ENCODE measurements around the gene PHOSPHO1.
A peak's percentile ranks its signal among the peaks of the same experiment; 100 is the strongest.

Gene PHOSPHO1

DNA sequence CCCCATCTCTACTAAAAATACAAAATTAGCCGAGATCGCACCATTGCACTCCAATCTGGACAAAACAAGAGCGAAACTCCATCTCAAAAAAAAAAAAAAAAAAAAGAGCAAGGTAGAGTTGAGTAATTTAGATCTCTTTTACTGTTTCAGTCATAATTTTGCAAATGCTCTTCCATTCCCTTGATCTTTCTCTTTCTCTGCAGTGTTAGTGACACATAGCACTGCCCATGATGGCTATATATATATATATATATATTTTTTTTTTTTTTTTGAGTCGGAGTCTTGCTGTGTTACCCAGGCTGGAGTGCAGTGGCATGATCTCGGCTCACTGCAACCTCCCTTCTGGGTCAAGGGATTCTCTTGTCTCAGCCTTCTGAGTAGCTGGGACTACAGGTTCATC lies 12.2 kb upstream of the PHOSPHO1 start:
- DNase-seq (ENCODE audit: low spot score) = no peak

DNA sequence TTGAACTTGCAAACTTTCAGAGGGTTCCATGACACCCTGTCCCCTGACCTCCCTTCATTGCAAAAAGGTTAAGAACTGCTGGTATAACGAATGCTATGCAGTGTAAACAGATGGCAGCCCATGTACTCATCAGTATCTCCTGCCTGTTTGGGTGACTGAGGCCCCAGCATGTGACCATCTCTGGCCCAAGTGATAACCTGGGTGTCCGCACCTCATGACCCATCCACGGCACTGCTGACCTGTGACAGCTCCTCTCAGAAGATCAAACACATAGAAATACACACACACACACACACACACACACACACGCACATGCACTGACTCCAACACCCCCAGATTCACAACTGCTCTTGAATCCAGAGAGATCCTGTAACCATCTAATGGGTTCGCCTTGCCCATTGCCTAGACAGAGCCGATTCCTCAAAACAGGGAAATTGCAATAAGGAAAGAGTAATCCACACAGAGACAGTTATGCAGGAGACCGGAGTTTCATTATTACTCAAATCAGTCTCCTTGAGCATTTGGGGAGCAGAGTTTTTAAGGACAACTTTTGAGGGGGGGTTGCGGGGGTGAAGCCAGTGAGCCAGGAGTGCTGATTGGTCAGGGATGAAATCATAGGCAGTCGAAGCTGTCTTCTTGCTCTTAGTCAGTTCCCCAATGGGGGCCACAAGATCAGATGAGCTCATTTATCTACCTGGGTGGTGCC lies 11.3 kb upstream of the PHOSPHO1 start:
- no peak for DNase-seq (ENCODE audit: low spot score)

DNA sequence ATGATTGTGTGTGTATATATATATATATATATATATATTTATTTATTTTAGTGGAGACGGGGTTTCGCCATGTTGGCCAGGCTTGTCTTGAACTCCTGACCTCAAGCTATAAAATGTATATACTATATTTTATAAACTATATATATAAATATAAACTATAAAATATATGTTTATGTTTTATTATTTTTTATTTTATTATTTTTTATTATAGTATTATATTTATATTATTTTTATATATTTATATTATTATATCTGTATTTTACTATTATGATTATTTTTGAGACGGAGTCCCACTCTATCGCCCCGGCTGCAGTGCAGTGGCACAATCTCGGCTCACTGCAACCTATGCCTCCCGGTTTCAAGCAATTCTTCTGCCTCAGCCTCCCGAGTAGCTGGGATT lies 10.5 kb upstream of the PHOSPHO1 start:
- no peak for DNase-seq (ENCODE audit: low spot score)

DNA sequence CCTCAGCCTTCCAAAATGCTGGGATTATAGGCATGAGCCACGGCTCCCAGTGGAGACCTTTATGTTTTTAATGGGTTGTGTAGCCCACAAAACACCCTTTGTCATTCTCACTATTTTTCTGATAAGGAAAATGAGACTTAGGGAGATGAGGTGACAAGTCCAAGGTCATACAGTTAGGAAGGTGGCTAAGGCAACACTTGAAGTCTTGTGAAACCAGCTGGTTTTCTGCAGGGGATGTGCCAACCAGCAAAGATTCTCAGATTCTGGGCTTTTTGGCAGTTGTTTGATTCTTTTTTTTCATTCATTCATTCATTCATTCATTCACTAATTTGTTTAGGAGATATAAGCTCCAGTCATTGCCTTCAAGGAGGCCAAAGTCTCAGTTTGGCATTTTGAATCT lies 10.0 kb upstream of the PHOSPHO1 start:
- no peak for DNase-seq (ENCODE audit: low spot score)

DNA sequence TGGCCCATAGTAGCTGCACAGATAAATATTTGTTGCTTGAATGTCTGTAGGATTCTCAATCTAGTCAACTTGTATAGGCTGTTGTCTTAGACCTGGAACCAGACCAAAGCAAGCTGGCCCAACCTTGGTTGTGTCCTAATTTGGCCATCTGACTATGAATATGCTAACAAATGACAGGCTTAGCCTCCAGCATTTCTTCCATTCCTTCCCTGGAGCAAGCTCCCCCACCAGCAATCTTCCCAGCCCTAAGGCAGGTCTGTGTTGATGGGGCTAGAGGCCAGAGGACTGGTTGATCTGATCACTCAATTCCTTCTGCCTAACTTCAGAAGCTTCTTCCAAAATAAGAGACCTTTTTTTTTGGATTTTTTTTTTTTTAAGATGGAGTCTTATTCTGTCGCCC lies 9.4 kb upstream of the PHOSPHO1 start:
- no peak for DNase-seq (ENCODE audit: low spot score)

DNA sequence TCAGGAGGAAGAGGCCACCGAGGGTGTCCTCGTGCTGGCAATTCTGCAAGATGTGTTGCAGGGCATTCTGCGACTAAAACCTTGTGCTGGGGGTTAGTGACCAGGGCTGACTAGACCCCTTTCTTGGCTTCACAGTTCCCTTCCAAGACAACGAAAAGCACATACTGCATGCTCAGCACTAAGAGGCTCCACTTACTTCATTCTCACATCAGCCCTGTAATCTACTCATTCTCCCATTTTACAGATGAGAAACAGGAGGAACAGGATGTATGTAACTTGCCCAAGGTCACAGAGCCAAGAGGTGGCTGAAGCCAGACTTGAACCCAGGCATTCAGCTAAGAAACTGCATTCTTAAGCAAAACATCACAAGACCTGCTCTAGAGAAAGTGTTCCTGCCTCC lies 5.3 kb upstream of the PHOSPHO1 start:
- DNase-seq (ENCODE audit: low spot score) = no peak

DNA sequence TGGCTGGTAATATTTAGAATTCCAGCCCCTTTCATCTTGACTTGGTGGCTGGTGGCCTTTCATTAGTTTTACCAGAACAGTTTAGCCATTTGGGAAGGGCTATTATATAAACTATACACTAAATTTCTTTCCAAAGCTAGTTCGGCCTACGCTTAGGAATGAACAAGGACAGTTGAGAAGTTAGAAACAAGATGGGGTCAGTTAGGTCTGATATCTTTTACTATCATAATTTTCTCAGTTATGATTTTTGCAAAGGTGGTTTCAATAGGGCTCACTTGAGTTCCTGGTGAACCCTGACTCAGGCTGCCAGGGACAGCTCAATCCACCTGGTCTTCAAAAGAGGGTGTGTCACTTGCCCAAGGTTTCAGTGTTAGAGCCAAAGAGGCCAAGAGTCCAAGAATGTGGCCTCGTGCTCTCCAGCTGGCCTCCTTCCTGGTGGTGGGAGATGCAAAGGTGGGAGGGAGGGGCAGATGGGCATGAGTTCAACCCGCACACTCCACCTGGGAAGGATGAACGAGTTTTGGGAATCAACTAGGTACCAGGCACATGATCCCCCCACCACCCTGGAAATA lies 4.0 kb upstream of the PHOSPHO1 start:
- DNase-seq (ENCODE audit: low spot score) = no peak

DNA sequence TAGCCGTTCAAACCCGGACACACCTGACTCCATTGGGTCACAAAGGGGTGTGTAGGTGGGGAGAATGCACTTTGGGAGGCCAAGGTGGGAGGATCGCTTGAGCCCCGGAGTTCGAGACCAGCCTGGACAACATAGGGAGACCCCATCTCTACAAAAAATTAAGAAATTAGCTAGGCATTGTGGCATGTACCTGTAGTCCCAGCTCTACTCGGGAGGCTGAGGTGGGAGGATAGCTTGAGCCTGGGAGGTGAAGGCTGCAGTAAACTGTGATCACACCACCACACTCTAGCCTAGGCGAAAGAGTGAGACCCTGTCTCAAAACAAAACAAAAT lies 942 bp upstream of the PHOSPHO1 start:
- no peak for DNase-seq (ENCODE audit: low spot score)

DNA sequence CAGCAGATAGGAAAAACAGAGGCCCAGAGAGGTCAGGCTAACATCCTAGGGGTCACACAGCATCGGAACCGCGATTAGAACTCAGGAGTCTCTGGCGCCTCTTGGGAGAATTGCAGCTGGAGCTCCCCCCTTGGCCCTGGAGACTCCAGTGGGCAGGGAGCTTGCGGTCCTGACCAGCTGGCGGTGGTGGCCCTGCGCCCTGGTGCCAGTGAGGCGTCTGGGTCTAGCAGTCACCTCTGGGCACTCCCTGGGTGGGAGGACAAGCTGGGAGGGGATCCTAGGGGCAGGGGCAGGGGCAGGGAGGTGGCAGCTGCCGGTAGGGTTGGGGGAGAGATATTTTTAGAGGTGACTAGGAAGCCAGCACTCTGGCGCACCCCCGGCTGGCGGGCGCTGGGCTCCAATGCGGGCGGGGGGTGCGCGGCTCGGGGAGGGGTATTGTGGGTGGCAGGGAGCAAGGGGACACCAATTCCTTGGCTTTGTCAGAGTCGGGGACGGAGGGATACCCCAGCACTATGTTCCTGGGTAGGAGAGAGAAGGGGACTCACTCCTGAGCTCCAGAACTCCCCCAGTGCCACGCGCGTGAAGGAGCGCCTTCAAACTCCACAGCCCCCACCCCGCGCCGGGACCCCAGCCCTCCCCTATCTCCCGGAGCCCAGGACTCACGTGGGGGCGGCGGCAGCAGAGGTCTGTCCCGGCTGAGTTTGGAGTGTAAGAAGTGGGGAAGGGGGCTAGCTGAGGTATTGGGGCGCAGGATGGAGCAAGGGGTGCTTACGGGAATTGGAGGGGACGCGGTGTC lies 584 bp downstream of the PHOSPHO1 start:
- no peak for DNase-seq (ENCODE audit: low spot score)

DNA sequence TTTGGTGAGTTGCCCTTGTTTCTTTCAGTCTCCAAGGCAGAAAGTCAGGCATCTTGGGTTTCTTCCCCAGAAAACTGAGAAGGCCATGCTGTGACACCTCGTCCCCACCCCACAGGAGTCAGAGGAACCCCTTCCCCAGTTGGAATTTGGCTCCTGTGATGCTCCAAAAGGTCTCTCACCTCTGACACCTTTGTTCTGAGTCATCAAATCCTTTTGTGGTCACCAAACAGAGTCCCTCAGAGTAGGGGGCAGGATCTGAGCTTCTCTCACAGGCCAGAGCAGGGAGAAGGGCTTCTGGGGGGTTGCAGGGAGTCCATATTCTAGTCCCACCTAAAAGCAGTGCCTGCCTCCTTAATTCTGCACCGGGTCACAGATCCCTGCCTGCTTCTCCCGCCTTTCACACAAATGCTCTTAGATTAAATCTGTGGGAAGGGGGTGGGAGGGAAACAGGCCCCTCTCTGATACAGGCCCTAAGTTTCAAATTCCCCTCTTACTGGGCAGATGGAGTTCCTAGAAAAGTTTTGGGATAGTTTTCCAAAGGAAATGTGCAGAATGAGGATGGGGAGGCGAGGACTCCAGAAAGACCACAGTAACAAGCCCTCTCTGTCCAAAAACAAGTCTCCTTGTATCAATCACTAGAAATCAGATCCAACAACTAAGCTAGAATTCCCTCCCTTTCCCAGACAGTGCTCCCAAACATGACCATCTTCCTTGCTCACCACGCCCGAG lies 1.3 kb downstream of the PHOSPHO1 start:
- no peak for DNase-seq (ENCODE audit: low spot score)

DNA sequence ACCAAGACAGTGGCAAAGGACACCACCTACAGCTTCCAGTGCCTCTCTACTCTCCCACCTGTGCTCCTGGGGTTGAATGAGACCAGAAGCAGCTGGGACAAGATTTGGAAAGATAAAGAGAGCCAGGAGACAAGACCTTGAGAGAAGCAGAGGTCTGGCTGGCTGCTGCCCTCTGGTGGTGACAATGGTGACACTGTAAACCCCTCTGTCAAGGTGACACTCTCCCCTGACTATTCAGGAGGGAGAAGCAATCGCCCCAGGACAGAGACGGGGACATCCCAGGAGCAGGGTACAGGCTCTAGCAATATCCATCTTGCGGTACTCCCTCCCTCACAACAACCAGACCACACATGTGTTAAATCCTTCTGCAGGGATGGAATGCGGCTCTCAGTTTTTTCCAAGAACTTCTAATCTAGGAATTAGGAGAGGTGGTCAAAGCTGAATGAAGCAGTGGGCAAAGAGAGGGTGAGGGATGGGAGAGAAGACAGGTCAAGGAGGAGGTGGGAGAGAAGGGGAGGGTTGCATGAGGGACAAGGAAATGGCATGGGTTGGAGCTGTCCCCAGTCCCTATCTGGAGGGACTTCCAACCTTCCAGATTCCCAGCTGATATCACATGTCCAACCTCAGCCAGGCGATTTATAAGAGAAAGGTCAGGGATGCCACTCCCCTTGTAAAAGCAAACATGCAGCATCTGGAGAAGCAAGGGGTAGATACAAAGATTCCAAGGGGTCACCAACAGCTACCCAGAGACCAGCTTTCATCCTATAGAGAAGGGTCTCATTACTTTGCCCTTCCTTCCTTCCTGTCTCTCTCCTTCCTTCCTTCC lies 2.9 kb downstream of the PHOSPHO1 start:
- DNase-seq (ENCODE audit: low spot score) = peak; percentile 84

DNA sequence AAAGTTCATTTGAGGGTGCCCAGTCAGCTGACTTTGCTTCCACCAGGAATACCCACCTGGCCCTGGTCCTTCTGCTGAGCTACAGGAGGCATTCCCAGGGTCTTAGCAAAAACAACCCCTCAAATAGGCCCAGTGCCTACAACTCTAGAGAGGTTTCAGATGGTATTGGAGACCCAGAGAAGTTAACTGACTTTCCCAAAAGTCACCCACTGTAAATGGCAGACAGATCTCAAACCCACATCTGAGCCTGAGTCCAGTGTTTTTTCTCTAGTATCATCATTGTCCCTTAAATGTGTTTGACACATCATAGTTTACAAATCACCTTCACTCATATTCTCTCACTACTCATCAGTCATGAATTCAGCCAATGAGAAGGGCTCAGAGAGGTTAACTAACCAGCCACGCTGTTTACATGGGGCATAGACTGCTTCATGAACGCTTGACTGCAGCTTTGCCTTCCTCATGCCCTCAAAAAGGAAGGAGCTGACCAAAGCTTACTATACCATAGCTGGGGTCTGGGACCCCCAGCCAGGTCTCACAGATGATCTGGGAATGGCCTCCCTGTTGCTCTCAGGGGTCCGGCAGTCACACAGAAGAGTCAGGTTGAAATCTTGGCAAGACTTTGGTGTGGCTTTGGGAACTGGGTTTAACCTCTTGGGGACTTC lies 3.7 kb downstream of the PHOSPHO1 start:
- DNase-seq (ENCODE audit: low spot score) = no peak

DNA sequence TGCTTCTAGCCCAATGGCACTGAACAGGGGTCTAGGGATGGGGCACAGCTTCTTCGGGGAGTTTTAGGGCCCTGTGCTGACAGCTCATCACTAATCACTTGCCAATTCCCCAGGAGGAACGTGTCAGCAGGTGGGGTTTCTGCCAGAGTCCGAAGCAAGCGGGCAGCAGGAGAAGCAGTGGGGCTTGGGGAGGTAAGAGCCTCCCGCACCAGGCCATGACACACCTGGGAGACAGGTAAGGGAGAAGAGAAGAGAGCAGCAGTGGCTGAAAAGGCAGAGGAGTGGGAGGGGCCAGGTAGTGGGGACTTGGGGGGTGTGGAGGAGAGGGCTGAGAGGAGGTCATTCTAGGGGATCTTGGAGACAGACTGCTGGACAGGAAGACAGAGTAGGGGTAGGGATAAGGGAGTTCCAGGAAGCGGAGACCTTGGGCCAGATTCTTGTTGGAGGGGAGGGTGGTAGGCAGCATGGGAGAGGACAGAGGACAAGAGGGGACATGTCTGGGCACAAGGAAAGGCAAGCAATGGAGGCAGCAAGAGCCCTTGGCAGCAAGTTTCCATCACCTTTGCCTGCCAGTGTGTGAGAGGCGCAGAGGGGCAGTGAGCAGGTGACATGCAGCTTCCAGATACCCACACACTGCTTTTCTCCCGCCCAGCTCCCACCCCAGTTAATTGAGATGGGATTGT lies 4.9 kb downstream of the PHOSPHO1 start:
- DNase-seq (ENCODE audit: low spot score) = no peak

DNA sequence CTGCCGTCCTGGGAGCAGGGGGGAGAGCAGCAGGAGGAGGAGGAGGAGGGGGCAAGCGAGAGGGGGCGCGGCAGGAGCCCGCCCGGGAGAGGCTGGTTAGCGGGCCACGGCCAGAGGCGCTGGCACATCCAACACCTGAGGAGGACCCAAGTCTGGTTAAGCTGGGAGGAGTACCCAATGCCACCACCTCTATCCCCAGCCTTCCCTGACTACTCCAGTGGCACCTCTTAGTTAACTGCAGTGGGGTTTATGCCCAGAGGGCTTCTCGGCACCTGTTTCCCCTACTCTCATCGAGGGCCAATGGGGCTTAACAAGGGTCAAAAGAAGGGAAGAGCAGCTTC lies 5.6 kb downstream of the PHOSPHO1 start:
- DNase-seq (ENCODE audit: low spot score) = no peak

DNA sequence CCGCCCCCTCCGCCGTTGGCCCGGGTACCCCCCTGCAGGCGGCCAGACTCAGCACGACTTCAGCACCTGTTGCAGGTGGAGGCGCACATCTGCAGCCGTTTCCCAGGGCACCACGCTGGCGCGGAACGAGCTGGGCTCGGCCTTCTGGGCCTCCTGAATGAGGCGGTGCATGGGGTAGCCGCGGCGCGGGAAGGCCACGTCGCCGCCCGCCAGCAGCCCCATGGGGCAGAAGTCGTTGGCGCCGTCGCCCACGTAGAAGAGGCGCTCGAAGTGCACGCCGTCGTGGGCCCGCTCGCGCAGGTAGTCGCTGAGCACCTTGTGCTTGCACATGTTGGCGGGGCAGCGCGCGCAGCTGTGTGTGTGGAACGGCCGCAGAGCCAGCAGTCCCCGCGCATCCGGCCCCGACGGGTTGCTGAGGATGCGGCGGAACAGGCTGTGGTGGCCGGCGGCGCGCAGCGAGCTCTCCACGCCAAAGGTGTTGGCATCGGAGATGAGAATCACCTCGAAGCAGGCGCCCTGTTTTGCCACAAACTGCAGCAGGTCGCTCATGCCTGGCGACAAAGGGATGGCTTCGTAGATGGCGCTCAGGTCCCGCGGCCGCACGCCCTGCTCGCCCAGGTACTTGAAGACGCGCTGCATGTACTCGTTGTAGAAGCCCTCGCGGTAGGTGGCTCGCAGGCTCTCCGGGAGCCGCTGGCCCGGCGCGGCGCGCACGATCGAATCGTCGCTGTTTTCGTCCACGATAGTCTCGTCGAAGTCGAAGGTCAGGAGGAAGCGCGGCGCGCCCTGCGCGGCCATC lies 6.2 kb downstream of the PHOSPHO1 start:
- no peak for DNase-seq (ENCODE audit: low spot score)

DNA sequence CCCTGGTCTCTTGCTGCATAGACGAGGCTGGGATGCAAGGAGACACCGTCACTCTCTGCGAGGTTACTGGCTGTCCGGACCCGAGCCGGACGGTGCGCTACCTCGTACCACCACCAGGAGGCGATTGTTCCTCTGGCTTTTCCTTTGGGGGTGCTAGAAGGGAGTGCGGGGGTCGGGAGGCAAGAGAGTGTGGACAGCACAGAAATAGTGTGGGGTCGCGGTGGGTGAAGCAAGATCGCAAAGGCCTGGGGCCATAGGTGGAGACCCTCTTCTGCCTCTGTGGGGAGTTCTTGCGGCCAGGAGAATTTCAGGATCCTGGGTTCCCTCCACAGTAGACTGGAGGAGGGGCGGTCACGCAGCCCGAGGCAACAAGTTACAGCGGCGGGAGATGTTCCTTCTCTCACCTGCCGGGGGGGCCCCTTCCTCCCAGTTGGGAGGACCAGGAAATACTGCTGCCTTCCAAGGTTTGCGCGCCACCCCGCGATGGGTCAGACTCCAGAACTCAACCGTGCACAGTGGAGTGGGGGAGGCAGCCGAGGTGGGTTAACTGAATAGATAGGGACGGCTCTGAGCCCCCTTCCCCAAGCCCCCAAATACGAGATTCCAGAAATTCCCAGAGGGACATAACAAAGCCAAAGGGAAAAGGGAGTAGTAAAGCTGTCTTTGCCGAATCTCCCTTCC lies 6.9 kb downstream of the PHOSPHO1 start:
- DNase-seq (ENCODE audit: low spot score) = peak; percentile 62

DNA sequence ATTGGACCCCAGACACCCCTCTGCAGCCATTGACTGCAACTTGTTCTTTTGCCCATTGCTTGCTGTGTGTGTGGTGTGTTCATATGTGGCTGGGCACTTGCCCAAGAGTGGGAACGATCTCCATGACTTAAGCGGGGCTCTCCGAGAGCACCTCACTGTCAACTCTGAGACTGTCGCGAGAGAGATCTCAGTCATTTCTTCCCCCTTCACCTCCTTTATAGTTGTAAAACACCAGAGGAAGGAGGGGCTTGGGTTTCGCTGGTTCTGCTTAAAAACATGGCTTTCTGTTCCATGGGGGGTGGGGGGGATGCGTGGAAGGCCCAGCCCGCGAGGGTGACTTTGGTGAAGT lies 7.4 kb downstream of the PHOSPHO1 start:
- DNase-seq (ENCODE audit: low spot score) = no peak

DNA sequence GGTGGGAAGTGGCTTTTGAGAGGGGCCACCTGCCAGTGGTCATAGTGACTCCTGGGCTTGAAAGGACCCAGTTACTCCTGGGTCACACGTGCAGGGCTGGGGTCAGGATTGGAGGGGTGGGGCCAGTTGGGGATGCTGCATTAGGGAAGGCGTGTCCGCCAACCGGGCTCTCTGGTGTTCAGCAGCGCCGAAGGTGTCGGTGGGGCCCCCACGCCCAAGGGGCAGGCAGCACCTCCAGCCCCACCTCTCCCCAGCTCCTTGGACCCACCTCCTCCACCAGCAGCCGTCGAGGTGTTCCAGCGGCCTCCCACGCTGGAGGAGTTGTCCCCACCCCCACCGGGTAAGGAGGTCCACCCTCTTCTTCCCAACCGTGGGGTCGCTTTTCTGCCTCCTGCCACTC lies 10.6 kb downstream of the PHOSPHO1 start:
- no peak for DNase-seq (ENCODE audit: low spot score)
